Testis (tissue), 2 donors: ENCODE results near the gene AGPAT2.

ENCODE experiments used
- POLR2A ChIP-seq: fragments of 450-650 bp; IDR thresholded peaks from one replicate; pipeline ENCODE4 v1.6.1; 2017; ENCODE audit warnings: antibody characterized with exemption, mild to moderate bottlenecking, moderate library complexity
- TF ChIP-seq, protein P1 (sequence below), 3 experiments: fragments of 450-650 bp in 2 of 3; fragments of 200-600 bp in 1 of 3; sonication (generic) in 1 of 3; IDR thresholded peaks; one replicate each; pipeline ENCODE4 v1.5.1; 2016 to 2019; ENCODE audit warnings: antibody characterized with exemption in 3 of 3, mild to moderate bottlenecking in 2 of 3, moderate library complexity in 1 of 3

DNA sequence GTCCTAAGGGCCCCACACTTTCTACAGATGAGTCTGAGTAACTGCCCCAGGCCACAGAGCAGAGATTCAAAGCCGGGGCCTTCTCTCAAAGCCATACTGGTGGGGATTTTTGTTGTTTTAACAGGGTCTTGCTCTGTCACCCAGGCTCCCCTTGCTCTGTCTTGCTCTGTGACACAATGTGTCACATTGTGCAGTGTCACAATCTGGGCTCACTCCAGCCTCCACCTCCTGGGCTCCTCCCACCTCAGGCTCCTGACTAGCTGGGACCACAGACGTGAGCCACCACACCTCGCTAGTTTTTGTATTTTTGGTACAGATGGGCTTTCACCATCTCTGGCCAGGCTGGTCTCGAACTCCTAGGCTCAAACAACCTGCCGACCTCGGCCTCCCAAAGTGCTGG lies 8.6 kb downstream of the AGPAT2 start:
- TF ChIP-seq, protein P1, sequence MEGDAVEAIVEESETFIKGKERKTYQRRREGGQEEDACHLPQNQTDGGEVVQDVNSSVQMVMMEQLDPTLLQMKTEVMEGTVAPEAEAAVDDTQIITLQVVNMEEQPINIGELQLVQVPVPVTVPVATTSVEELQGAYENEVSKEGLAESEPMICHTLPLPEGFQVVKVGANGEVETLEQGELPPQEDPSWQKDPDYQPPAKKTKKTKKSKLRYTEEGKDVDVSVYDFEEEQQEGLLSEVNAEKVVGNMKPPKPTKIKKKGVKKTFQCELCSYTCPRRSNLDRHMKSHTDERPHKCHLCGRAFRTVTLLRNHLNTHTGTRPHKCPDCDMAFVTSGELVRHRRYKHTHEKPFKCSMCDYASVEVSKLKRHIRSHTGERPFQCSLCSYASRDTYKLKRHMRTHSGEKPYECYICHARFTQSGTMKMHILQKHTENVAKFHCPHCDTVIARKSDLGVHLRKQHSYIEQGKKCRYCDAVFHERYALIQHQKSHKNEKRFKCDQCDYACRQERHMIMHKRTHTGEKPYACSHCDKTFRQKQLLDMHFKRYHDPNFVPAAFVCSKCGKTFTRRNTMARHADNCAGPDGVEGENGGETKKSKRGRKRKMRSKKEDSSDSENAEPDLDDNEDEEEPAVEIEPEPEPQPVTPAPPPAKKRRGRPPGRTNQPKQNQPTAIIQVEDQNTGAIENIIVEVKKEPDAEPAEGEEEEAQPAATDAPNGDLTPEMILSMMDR (IDR thresholded peaks at IDR 0.05): no peak
- no peak for TF ChIP-seq POLR2A
